IgD-negative memory B cell (primary cell): ENCODE data around the gene SLC5A3. TPM values are rescaled to one million over a fixed set of nuclear protein-coding genes. Genes with fewer than 3 reads are reported as not detected.

Experiments
- H3K27ac Mint-ChIP-seq, 3 donors: one replicate each; pipeline ENCODE4 v1.8.0; 2020 to 2022; ENCODE audit warnings: mild to moderate bottlenecking in 3 of 3, mixed read lengths in 3 of 3, moderate library complexity in 1 of 3
- H3K27me3 Mint-ChIP-seq: one replicate; pipeline ENCODE4 v1.8.0; 2021; ENCODE audit warnings: mixed read lengths
- H3K36me3 Mint-ChIP-seq: one replicate; pipeline ENCODE4 v1.8.0; 2020; ENCODE audit warnings: mild to moderate bottlenecking, mixed read lengths
- H3K4me1 Mint-ChIP-seq, 3 donors: one replicate each; pipeline ENCODE4 v1.8.0; 2020 to 2022; ENCODE audit warnings: mixed read lengths in 3 of 3, mild to moderate bottlenecking in 1 of 3
- H3K4me3 Mint-ChIP-seq, 4 donors: one replicate each; pipeline ENCODE4 v1.8.0; 2020 to 2022; ENCODE audit warnings: mild to moderate bottlenecking in 4 of 4, mixed read lengths in 4 of 4, moderate library complexity in 3 of 4
- H3K9me3 Mint-ChIP-seq, 3 donors: one replicate each; pipeline ENCODE4 v1.8.0; 2020 to 2021; ENCODE audit warnings: mixed read lengths in 3 of 3, mild to moderate bottlenecking in 1 of 3
- polyA plus RNA-seq: library from polyadenylated mRNA; unstranded; fragments of 300-500 nt; fragmentation: Illumina TruSeq; gene quantifications from one replicate; pipeline ENCODE4 v1.2.3, GENCODE V29; 2021

Gene SLC5A3
- polyA plus RNA-seq, 1 donor from 2014 or later = 0.93 TPM

DNA sequence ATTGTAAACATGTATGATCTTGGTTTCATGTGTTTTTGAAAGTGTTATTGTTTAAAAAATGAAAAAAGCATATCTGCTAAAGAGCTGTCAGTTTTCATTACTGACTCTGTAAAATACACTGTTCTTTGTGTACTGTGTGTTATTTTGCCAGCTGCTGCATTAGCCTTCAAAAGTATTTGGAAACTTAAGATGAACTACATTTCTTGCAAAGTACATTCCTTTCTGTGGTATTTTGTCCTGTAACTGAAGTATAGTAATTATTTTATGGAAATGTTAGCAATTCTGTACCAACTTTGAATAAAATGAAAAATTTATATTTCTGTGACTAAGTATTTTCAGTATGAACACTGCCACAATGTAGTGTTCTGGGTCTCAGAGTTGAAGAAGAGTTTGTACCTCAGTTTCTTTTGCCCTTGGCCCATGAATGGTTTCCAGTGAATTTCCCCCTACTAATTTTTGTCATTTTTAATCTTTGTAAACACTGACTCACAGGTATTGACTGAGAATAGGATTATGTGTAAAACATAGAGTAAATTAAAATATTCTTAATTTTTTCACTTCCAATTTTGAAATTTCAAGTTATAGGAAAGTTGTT lies 32.7 kb downstream of the SLC5A3 start:
- H3K4me3 Mint-ChIP-seq = no peak overlapping the region
- peaks cover 7% of the 10 kb centered on the region for H3K36me3 Mint-ChIP-seq

GRCh38 chr21:34107606-34108005 lies 34.2 kb downstream of the SLC5A3 start:
- Mint-ChIP-seq H3K4me3 (peak overlapping the region in 1 of 4 donors; percentile 23), H3K27me3 (no peaks in the 10 kb centered on the region)

More for the DNA sequence above, 32.7 kb downstream of the SLC5A3 start:
- Mint-ChIP-seq H3K4me1 (peaks cover 10 to 26% (median 19%) of the 10 kb centered on the region in 3 donors), H3K27me3 (no peaks in the 10 kb centered on the region), H3K27ac (no peak overlapping the region), H3K9me3 (peaks cover 0 to 2% (median 0%) of the 10 kb centered on the region in 3 donors)

DNA sequence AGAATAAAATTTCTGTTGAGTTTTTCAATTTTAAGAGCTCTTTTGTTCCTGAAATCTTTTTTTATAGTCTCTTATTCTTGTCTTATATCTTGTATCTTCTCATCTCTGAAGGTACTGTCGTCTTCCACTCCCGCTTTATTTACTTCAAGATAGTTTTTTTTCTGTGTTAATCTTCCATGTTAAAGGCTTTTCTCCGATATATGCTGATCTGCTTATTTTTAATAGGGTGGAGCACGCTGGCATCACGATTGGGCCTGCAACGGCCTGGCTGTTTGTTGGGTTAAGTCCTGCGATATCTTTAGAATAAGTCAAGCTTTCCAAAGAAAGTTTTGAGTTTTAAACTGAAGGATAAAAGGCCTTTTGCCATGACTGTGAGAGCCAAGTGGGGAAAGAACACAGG lies 35.7 kb downstream of the SLC5A3 start:
- peaks cover 0 to 2% (median 0%) of the 10 kb centered on the region in 3 donors for H3K9me3 Mint-ChIP-seq
- no peaks in the 10 kb centered on the region for H3K27me3 Mint-ChIP-seq
- peaks cover 12% of the 10 kb centered on the region for H3K36me3 Mint-ChIP-seq
- H3K4me3 Mint-ChIP-seq = no peak overlapping the region
- no peak overlapping the region for H3K27ac Mint-ChIP-seq
- H3K4me1 Mint-ChIP-seq = peaks cover 20 to 33% (median 26%) of the 10 kb centered on the region in 3 donors

More at GRCh38 chr21:34107606-34108005, 34.2 kb downstream of the SLC5A3 start:
- Mint-ChIP-seq H3K4me1 (peaks cover 15 to 26% (median 17%) of the 10 kb centered on the region in 3 donors), H3K9me3 (peaks cover 0 to 2% (median 0%) of the 10 kb centered on the region in 3 donors), H3K27ac (no peak overlapping the region), H3K36me3 (peaks cover 9% of the 10 kb centered on the region)

- H3K27me3 Mint-ChIP-seq = no peaks in the 10 kb centered on the region
- no peak overlapping the region for H3K4me3 Mint-ChIP-seq
- peaks cover 20 to 42% (median 32%) of the 10 kb centered on the region in 3 donors for H3K4me1 Mint-ChIP-seq
- peaks cover 10% of the 10 kb centered on the region for H3K36me3 Mint-ChIP-seq
- no peak overlapping the region for H3K27ac Mint-ChIP-seq
- peaks cover 0 to 2% (median 0%) of the 10 kb centered on the region in 3 donors for H3K9me3 Mint-ChIP-seq
These were observed 37.3 kb downstream of the SLC5A3 start for GRCh38 chr21:34110594-34111202.

DNA sequence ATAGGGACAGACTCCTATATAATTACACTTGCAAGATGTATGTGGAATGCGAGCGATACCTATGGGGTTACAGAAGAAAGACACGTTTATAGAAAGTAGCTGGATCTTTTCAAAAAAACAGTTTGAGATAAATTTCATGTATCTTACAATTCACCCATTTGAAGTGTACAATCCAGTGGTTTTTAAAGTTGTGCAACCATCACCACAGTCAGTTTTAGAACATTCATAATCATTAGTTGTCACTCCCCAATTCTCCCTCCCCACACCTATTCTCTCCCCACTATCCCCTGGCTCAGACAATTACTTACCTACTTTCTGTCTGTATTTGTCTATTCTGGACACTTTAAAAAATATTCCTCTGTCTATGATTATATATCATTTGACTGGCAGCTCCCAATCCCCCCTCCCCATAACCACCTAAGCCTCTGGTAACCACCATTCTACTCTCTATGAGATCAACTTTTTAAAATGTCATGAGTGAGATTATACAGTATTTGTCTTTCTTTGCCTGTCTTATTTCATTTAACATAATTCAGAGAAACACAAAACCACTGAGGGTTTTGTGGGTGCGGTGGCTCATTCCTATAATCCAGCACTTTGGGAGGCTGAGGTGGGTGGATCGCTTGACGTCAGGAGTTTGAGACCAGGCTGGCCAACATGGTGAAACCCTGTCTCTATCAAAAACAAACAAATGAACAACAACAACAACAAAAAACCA lies 39.1 kb downstream of the SLC5A3 start:
- H3K4me3 Mint-ChIP-seq = no peak overlapping the region
- peak overlapping the region in 1 of 3 donors; percentile 33 for H3K27ac Mint-ChIP-seq
- no peaks in the 10 kb centered on the region for H3K27me3 Mint-ChIP-seq
- H3K36me3 Mint-ChIP-seq = peaks cover 15% of the 10 kb centered on the region
- peaks cover 25 to 41% (median 38%) of the 10 kb centered on the region in 3 donors for H3K4me1 Mint-ChIP-seq
- peaks cover 0 to 2% (median 0%) of the 10 kb centered on the region in 3 donors for H3K9me3 Mint-ChIP-seq

DNA sequence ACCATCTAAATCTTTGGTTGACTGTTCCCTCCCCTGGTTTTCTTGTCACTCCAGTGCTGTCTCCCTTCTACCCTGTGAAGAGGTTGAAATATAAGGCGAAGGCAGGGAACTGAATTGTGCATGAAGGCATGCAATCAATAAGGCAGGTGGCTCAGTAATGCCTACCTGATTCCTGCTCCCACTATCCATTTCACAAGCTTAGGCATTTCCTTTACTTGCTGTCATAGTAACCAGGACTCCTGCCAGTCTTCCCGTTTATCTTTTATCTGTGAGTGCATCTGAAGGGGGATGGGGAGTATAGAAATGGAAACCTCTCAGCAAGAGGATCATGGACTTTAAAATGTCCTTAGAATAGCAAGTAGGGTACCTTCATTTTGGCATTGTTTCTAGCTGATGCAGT lies 40.5 kb downstream of the SLC5A3 start:
- Mint-ChIP-seq H3K27ac (no peak overlapping the region), H3K4me3 (no peak overlapping the region), H3K9me3 (no peaks in the 10 kb centered on the region), H3K4me1 (peaks cover 24 to 40% (median 38%) of the 10 kb centered on the region in 3 donors), H3K27me3 (no peaks in the 10 kb centered on the region), H3K36me3 (peaks cover 15% of the 10 kb centered on the region)

- Mint-ChIP-seq H3K4me1 (peaks cover 18 to 43% (median 38%) of the 10 kb centered on the region in 3 donors), H3K27ac (no peak overlapping the region), H3K9me3 (no peaks in the 10 kb centered on the region), H3K27me3 (no peaks in the 10 kb centered on the region), H3K4me3 (no peak overlapping the region), H3K36me3 (peaks cover 14% of the 10 kb centered on the region)
These were observed 41.8 kb downstream of the SLC5A3 start for GRCh38 chr21:34115160-34115559.

DNA sequence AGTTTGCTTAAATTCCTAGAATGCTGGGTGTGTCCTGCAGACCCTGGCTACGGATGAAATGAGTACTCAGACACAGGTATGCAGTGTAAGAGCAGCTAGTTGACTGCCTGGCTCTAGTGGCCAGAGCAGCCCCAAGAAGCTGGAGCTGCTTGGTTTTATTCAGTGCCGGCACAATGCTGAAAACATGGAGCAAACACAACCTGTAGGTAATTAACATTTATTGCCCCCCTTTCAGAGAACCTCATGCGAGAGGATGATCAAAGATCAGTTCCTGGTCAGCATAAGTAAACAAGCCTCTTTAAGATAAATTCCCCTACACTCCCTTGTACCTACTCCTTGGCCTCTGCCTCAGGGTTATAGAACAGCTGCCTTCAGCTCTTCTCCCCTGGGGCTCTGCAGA lies 43.2 kb downstream of the SLC5A3 start:
- Mint-ChIP-seq H3K4me1 (peaks cover 24 to 38% (median 37%) of the 10 kb centered on the region in 3 donors), H3K27ac (no peak overlapping the region), H3K36me3 (peaks cover 14% of the 10 kb centered on the region), H3K27me3 (no peaks in the 10 kb centered on the region), H3K9me3 (no peaks in the 10 kb centered on the region), H3K4me3 (no peak overlapping the region)

GRCh38 chr21:34120867-34121266 lies 47.5 kb downstream of the SLC5A3 start:
- Mint-ChIP-seq H3K27ac (no peak overlapping the region), H3K9me3 (no peaks in the 10 kb centered on the region), H3K4me1 (peaks cover 5 to 23% (median 17%) of the 10 kb centered on the region in 3 donors), H3K27me3 (no peaks in the 10 kb centered on the region), H3K36me3 (peaks cover 17% of the 10 kb centered on the region), H3K4me3 (no peak overlapping the region)

- Mint-ChIP-seq H3K4me1 (peaks cover 4 to 21% (median 16%) of the 10 kb centered on the region in 3 donors), H3K27ac (no peak overlapping the region)
These were observed 48.7 kb downstream of the SLC5A3 start for GRCh38 chr21:34122047-34122446.

More at GRCh38 chr21:34122047-34122446, 48.7 kb downstream of the SLC5A3 start:
- Mint-ChIP-seq H3K27me3 (no peaks in the 10 kb centered on the region), H3K4me3 (no peak overlapping the region), H3K9me3 (no peaks in the 10 kb centered on the region), H3K36me3 (peaks cover 16% of the 10 kb centered on the region)

Other genes with a start within 250 kb of the SLC5A3 start
- gene ATP5PO, start 157.8 kb upstream of the SLC5A3 start, polyA plus RNA-seq = 342 TPM
- gene MRPS6, start within 50 bp of the SLC5A3 start, polyA plus RNA-seq = 162 TPM